ENCODE results near the gene GPR82.
A peak's percentile ranks its signal among the peaks of the same experiment; 100 is the strongest.
"Not testable (repeated sequence)": the region's sequence is repeated elsewhere in the genome, so short reads cannot be mapped to it uniquely, and the experiment has no call there.

GPR82 gene, protein sequence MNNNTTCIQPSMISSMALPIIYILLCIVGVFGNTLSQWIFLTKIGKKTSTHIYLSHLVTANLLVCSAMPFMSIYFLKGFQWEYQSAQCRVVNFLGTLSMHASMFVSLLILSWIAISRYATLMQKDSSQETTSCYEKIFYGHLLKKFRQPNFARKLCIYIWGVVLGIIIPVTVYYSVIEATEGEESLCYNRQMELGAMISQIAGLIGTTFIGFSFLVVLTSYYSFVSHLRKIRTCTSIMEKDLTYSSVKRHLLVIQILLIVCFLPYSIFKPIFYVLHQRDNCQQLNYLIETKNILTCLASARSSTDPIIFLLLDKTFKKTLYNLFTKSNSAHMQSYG

DNA sequence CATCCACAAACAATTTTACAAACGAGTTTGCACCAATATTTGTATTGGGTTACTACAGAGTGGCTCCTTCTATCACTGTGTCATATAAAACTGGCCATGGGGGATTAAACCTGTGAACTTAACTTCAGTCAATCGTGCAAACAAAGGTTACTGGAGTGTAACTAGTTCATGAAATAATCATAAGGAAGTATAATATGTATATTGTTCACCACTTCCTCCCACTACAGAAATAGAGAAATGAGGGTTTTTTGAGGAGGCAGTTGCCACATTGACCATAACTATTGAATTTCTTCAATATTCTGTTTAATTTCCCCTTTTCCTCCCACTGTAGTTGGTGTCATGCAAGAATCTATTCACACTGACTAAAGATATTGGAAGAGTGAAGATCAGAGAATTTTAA is at the start of gene GPR82:
GPR82 (plus strand) TSS at position 356 of the 400 bp plus-strand sequence. CDS start 2,846 bp downstream, outside the sequence.
- Histone ChIP-seq H3F3A (ENCODE audit: control insufficient read depth, insufficient read depth) (0 out of 2 replicates have a peak, but pooled peaks cover 9% of the 10 kb centered on the region), H3K79me2 (ENCODE audit: control insufficient read depth, low read length) (no peaks in the 10 kb centered on the region), H3K36me3 (ENCODE audit: control insufficient read depth, low read length) (no peaks in the 10 kb centered on the region), H3K9me3 (ENCODE audit: control insufficient read depth, insufficient read depth, low read length) (peaks cover 5% of the 10 kb centered on the region; the same call in 1 of the 2 replicates), H4K20me1 (ENCODE audit: control insufficient read depth, insufficient read depth, low read depth, low read length) (no peaks in the 10 kb centered on the region), H3K27me3 (ENCODE audit: control insufficient read depth, low read length) (no peaks in the 10 kb centered on the region), H3K4me1 (ENCODE audit: control insufficient read depth, low read length) (peaks cover 70% of the 10 kb centered on the region), H3K9me2 (replicated peaks; ENCODE audit: control insufficient read depth, low read length) (no peaks in the 10 kb centered on the region), H3K4me2 (ENCODE audit: low read length) (peak within 1 kb of the TSS; percentile 71), H3K27ac (ENCODE audit: low read depth, low read length) (peak within 1 kb of the TSS; percentile 82), H3K4me3 (ENCODE audit: low read length) (peak within 1 kb of the TSS; percentile 60)
- TF ChIP-seq EZH2phosphoT487 (IDR thresholded peaks at IDR 0.05; ENCODE audit: borderline replicate concordance, low read length), result no peak
- TF ChIP-seq, protein P1, sequence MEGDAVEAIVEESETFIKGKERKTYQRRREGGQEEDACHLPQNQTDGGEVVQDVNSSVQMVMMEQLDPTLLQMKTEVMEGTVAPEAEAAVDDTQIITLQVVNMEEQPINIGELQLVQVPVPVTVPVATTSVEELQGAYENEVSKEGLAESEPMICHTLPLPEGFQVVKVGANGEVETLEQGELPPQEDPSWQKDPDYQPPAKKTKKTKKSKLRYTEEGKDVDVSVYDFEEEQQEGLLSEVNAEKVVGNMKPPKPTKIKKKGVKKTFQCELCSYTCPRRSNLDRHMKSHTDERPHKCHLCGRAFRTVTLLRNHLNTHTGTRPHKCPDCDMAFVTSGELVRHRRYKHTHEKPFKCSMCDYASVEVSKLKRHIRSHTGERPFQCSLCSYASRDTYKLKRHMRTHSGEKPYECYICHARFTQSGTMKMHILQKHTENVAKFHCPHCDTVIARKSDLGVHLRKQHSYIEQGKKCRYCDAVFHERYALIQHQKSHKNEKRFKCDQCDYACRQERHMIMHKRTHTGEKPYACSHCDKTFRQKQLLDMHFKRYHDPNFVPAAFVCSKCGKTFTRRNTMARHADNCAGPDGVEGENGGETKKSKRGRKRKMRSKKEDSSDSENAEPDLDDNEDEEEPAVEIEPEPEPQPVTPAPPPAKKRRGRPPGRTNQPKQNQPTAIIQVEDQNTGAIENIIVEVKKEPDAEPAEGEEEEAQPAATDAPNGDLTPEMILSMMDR (IDR thresholded peaks at IDR 0.05; ENCODE audit: low read depth, low read length, poor library complexity, severe bottlenecking), result no peak

DNA sequence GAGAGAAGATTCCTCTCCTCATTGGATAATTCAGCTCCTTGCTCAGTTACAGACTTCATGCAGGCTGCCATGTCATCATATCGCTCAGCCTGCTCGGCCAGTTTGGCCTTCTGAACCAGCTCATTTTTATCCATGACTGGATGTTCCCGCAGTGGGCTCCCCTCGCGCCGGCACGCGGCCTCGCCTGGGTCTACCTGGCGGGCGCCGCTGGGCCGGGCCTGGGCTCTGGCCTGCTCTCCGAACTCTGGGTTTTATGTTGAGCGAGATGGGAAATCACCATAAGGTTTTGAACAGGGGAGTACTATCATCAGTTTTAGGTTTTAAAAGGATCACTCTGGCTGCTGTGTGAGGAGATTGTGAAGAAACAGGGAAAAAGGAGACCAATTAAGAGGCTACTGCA is 47.6 kb upstream of the GPR82 start:
- not testable (repeated sequence) for H4K20me1 ChIP-seq (ENCODE audit: control insufficient read depth, insufficient read depth, low read depth, low read length); H3K27me3 ChIP-seq (ENCODE audit: control insufficient read depth, low read length); H3K4me2 ChIP-seq (ENCODE audit: low read length); H3K36me3 ChIP-seq (ENCODE audit: control insufficient read depth, low read length); H3K9me3 ChIP-seq (ENCODE audit: control insufficient read depth, insufficient read depth, low read length); H3K27ac ChIP-seq (ENCODE audit: low read depth, low read length); H3K79me2 ChIP-seq (ENCODE audit: control insufficient read depth, low read length); H3K9me2 ChIP-seq (replicated peaks; ENCODE audit: control insufficient read depth, low read length); H3K4me3 ChIP-seq (ENCODE audit: low read length); H3F3A ChIP-seq (ENCODE audit: control insufficient read depth, insufficient read depth); H3K4me1 ChIP-seq (ENCODE audit: control insufficient read depth, low read length)

DNA sequence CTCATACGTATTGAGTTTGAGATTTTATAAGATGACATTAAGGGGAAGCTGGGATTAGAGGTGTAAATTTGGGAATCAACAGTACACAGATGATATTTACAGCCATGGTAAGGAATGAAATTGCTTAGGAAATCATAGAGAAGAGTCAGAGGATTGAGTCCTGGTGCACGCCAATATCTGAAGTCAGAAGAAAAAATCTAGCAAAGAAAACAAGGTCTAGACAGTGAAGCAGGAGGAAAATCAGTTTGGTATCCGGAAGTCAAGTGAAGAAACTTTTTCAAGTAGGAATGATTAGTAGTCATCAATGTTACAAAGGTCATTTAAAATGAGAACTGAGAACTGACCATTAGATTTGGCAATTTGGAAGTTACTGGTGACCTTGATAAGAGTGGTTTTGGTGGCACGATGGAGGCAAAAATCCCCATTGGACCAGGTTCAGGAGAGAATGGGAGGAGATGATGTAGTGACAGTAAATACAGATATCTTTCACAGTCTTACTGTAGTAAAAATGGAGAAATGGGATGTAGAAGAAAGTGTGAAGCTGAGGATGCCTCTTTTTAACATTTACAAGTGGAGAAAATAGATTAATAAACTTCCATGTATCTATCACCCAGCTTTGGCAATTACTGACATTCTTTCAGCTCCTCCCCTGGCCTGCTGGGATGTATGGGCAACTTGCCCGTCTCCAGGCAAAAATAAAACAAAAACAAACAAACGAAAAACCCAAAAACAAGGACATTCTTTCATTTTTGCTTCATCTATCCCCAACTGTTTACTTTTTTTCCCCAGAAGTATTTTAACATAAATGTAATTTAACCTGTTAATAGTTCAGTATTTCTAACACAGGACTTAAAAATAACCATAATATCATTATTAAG is 46.6 kb upstream of the GPR82 start:
- Histone ChIP-seq H3K27me3 (ENCODE audit: control insufficient read depth, low read length) (no peaks in the 10 kb centered on the region), H3K79me2 (ENCODE audit: control insufficient read depth, low read length) (no peaks in the 10 kb centered on the region), H4K20me1 (ENCODE audit: control insufficient read depth, insufficient read depth, low read depth, low read length) (no peaks in the 10 kb centered on the region), H3K4me2 (ENCODE audit: low read length) (no peak overlapping the region), H3K9me3 (ENCODE audit: control insufficient read depth, insufficient read depth, low read length) (no peaks in the 10 kb centered on the region), H3K4me1 (ENCODE audit: control insufficient read depth, low read length) (no peaks in the 10 kb centered on the region), H3K9me2 (replicated peaks; ENCODE audit: control insufficient read depth, low read length) (no peaks in the 10 kb centered on the region), H3K36me3 (ENCODE audit: control insufficient read depth, low read length) (no peaks in the 10 kb centered on the region), H3F3A (ENCODE audit: control insufficient read depth, insufficient read depth) (no peaks in the 10 kb centered on the region), H3K27ac (ENCODE audit: low read depth, low read length) (no peak overlapping the region), H3K4me3 (ENCODE audit: low read length) (no peak overlapping the region)
- TF ChIP-seq, protein P1 (IDR thresholded peaks at IDR 0.05; ENCODE audit: low read depth, low read length, poor library complexity, severe bottlenecking), result no peak
- TF ChIP-seq EZH2phosphoT487 (IDR thresholded peaks at IDR 0.05; ENCODE audit: borderline replicate concordance, low read length), result no peak

DNA sequence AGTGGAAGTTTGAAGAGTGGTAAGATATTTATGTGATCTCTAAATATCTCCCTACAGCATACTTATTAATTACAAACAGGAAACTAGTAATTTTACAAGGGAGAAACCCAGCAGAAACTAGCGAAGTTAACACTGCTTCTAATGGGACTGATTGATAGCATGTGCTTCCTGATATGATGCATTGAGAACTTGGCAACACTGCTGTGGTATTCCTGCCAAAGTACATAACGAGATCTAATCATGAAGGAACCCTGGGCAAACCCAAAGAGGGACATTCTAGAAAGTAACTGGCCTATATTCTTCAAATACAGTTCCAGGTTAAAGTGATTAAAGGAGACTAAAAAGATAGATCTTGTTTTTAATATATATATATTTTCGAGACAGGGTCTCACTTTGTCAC is 39.8 kb upstream of the GPR82 start:
- Histone ChIP-seq H3K4me1 (ENCODE audit: control insufficient read depth, low read length) (peaks cover 23% of the 10 kb centered on the region), H3K9me3 (ENCODE audit: control insufficient read depth, insufficient read depth, low read length) (no peaks in the 10 kb centered on the region), H3K9me2 (replicated peaks; ENCODE audit: control insufficient read depth, low read length) (no peaks in the 10 kb centered on the region), H3K27me3 (ENCODE audit: control insufficient read depth, low read length) (no peaks in the 10 kb centered on the region), H4K20me1 (ENCODE audit: control insufficient read depth, insufficient read depth, low read depth, low read length) (no peaks in the 10 kb centered on the region), H3K4me3 (ENCODE audit: low read length) (no peak overlapping the region), H3K4me2 (ENCODE audit: low read length) (no peak overlapping the region), H3K36me3 (ENCODE audit: control insufficient read depth, low read length) (no peaks in the 10 kb centered on the region), H3K79me2 (ENCODE audit: control insufficient read depth, low read length) (no peaks in the 10 kb centered on the region), H3K27ac (ENCODE audit: low read depth, low read length) (no peak overlapping the region), H3F3A (ENCODE audit: control insufficient read depth, insufficient read depth) (no peaks in the 10 kb centered on the region)
- no peak for TF ChIP-seq EZH2phosphoT487 (IDR thresholded peaks at IDR 0.05; ENCODE audit: borderline replicate concordance, low read length)
- TF ChIP-seq, protein P1 (IDR thresholded peaks at IDR 0.05; ENCODE audit: low read depth, low read length, poor library complexity, severe bottlenecking), result no peak

All from DOHH2 (cell line).